HG02798 (cell line): ENCODE measurements around the gene PIN1.
"Not testable (repeated sequence)": the region's sequence is repeated elsewhere in the genome, so short reads cannot be mapped to it uniquely, and the experiment has no call there.

Source experiments
- ATAC-seq: cut with Tn5 transposase; IDR thresholded peaks from one replicate; pipeline ENCODE4 v1.9.1; 2021; ENCODE audit warnings: mild to moderate bottlenecking; ENCODE audit not compliant: unreplicated experiment, poor library complexity

PIN1 gene

GRCh38 chr19:9834726-9835506 lies at the start of gene PIN1:
TSS of gene PIN1 (plus strand) at chr19:9835318. CDS start at chr19:9835345, 27 bp downstream.
- peak; percentile 97 for ATAC-seq

- peak; percentile 74 for ATAC-seq
These were observed 49.5 kb upstream of the PIN1 start for GRCh38 chr19:9785367-9786331.

GRCh38 chr19:9786342-9786741 lies 48.8 kb upstream of the PIN1 start:
- no peak for ATAC-seq

GRCh38 chr19:9786819-9787218 lies 48.3 kb upstream of the PIN1 start:
- no peak for ATAC-seq

- not testable (repeated sequence) for ATAC-seq
These were observed 46.5 kb upstream of the PIN1 start for GRCh38 chr19:9788604-9789003.

- no peak for ATAC-seq
These were observed 46.1 kb upstream of the PIN1 start for GRCh38 chr19:9789066-9789465.

- not testable (repeated sequence) for ATAC-seq
These were observed 45.5 kb upstream of the PIN1 start for GRCh38 chr19:9789579-9789978.

- ATAC-seq, result not testable (repeated sequence)
These were observed 44.1 kb upstream of the PIN1 start for GRCh38 chr19:9791073-9791367.

- peak; percentile 50 for ATAC-seq
These were observed 43.4 kb upstream of the PIN1 start for GRCh38 chr19:9791552-9792205.

- peak; percentile 56 for ATAC-seq
These were observed 42.7 kb upstream of the PIN1 start for GRCh38 chr19:9792206-9793070.

- no peak for ATAC-seq
These were observed 42.0 kb upstream of the PIN1 start for GRCh38 chr19:9793071-9793591.

- ATAC-seq, result peak; percentile 43
These were observed 38.9 kb upstream of the PIN1 start for GRCh38 chr19:9796113-9796773.

GRCh38 chr19:9797871-9798270 lies 37.2 kb upstream of the PIN1 start:
- ATAC-seq, result no peak

- no peak for ATAC-seq
These were observed 36.0 kb upstream of the PIN1 start for GRCh38 chr19:9799162-9799561.

- ATAC-seq, result no peak
These were observed 33.1 kb upstream of the PIN1 start for GRCh38 chr19:9801976-9802375.

GRCh38 chr19:9806803-9807202 lies 28.3 kb upstream of the PIN1 start:
- no peak for ATAC-seq

GRCh38 chr19:9808855-9809824 lies 26.0 kb upstream of the PIN1 start:
- no peak for ATAC-seq

- ATAC-seq, result no peak
These were observed 24.0 kb upstream of the PIN1 start for GRCh38 chr19:9811139-9811538.
